Choroid plexus epithelial cell (primary cell): Measurements from ENCODE around the gene MED25.

Experiments used
- DNase-seq: peaks from one replicate; pipeline ENCODE4 v3.0.0-alpha.2; 2010; ENCODE audit warnings: low read depth
- H3K4me3 ChIP-seq: 2 replicates; pipeline ENCODE4 v1.5.1; 2011; ENCODE audit warnings: low read depth, mild to moderate bottlenecking, control low read depth, low read length, moderate library complexity
- CTCF ChIP-seq: conservative IDR thresholded peaks from 2 replicates; pipeline ENCODE4 v1.5.1; 2011; ENCODE audit warnings: low read depth, mild to moderate bottlenecking, control low read depth, inconsistent platforms, low read length, moderate library complexity

Gene MED25

GRCh38 chr19:49824662-49825061, 6.6 kb downstream of the MED25 start:
- no peak for DNase-seq
- TF ChIP-seq CTCF, result no peak
- no peak overlapping the region for H3K4me3 ChIP-seq

GRCh38 chr19:49827034-49827433, 8.9 kb downstream of the MED25 start:
- TF ChIP-seq CTCF, result no peak
- DNase-seq, result no peak
- no peak overlapping the region for H3K4me3 ChIP-seq

GRCh38 chr19:49829200-49829599, 11.1 kb downstream of the MED25 start:
- DNase-seq, result no peak
- TF ChIP-seq CTCF, result no peak
- no peak overlapping the region for H3K4me3 ChIP-seq

GRCh38 chr19:49829721-49830120, 11.6 kb downstream of the MED25 start:
- DNase-seq, result no peak
- TF ChIP-seq CTCF, result no peak
- H3K4me3 ChIP-seq, result no peak overlapping the region

GRCh38 chr19:49830766-49831165, 12.7 kb downstream of the MED25 start:
- DNase-seq, result no peak
- H3K4me3 ChIP-seq, result no peak overlapping the region
- TF ChIP-seq CTCF, result no peak

GRCh38 chr19:49831592-49831991, 13.5 kb downstream of the MED25 start:
- no peak for DNase-seq
- H3K4me3 ChIP-seq, result no peak overlapping the region

More at GRCh38 chr19:49831592-49831991, 13.5 kb downstream of the MED25 start:
- TF ChIP-seq CTCF, result no peak
